Right hindlimb (tissue), 1 donor: Measurements from ENCODE around the gene TMEM119.
"Not testable (repeated sequence)": the region's sequence is repeated elsewhere in the genome, so short reads cannot be mapped to it uniquely, and the experiment has no call there.

Experiments
- DNase-seq: peaks from one replicate; pipeline ENCODE4 v3.0.0-alpha.2; 2018

The TMEM119 gene

GRCh38 chr12:108563136-108563803, 34.6 kb downstream of the TMEM119 start:
- peak; percentile 91 for DNase-seq

- DNase-seq, result peak; percentile 99
Measured at GRCh38 chr12:108562348-108563135, 35.3 kb downstream of the TMEM119 start, which contains the start of gene ISCU. ISCU (plus strand) TSS chr12:108562596; CDS start chr12:108562623, 27 bp downstream.

GRCh38 chr12:108561852-108562347, 36.0 kb downstream of the TMEM119 start:
- no peak for DNase-seq

- peak; percentile 91 for DNase-seq
Measured at GRCh38 chr12:108560752-108561719, 36.8 kb downstream of the TMEM119 start, which contains the start of gene SART3. SART3 (minus strand) TSS chr12:108561173; CDS start chr12:108561154, 19 bp downstream.

GRCh38 chr12:108560321-108560721, 37.6 kb downstream of the TMEM119 start:
- DNase-seq, result no peak

- DNase-seq, result no peak
Measured at GRCh38 chr12:108559748-108560147, 38.1 kb downstream of the TMEM119 start.

- DNase-seq, result no peak
Measured at GRCh38 chr12:108559007-108559655, 38.8 kb downstream of the TMEM119 start.

- DNase-seq, result not testable (repeated sequence)
Measured at GRCh38 chr12:108555383-108555782, 42.5 kb downstream of the TMEM119 start.

GRCh38 chr12:108553799-108554198, 44.1 kb downstream of the TMEM119 start:
- no peak for DNase-seq

- DNase-seq, result no peak
Measured at GRCh38 chr12:108551535-108551934, 46.3 kb downstream of the TMEM119 start.

- no peak for DNase-seq
Measured at GRCh38 chr12:108548954-108549521, 48.8 kb downstream of the TMEM119 start.

GRCh38 chr12:108547686-108548085, 50.2 kb downstream of the TMEM119 start:
- DNase-seq, result no peak

- no peak for DNase-seq
Measured at GRCh38 chr12:108543652-108544051, 54.2 kb downstream of the TMEM119 start.

- DNase-seq, result no peak
Measured at GRCh38 chr12:108542320-108542719, 55.6 kb downstream of the TMEM119 start.
